HG03432 (cell line): ENCODE results near the gene PRR3.
"Not testable (repeated sequence)": the region's sequence is repeated elsewhere in the genome, so short reads cannot be mapped to it uniquely, and the experiment has no call there.

Experiments used
- ATAC-seq: cut with Tn5 transposase; IDR thresholded peaks from one replicate; pipeline ENCODE4 v1.9.1; 2021; ENCODE audit warnings: mild to moderate bottlenecking, moderate library complexity; ENCODE audit not compliant: unreplicated experiment

PRR3 gene

DNA sequence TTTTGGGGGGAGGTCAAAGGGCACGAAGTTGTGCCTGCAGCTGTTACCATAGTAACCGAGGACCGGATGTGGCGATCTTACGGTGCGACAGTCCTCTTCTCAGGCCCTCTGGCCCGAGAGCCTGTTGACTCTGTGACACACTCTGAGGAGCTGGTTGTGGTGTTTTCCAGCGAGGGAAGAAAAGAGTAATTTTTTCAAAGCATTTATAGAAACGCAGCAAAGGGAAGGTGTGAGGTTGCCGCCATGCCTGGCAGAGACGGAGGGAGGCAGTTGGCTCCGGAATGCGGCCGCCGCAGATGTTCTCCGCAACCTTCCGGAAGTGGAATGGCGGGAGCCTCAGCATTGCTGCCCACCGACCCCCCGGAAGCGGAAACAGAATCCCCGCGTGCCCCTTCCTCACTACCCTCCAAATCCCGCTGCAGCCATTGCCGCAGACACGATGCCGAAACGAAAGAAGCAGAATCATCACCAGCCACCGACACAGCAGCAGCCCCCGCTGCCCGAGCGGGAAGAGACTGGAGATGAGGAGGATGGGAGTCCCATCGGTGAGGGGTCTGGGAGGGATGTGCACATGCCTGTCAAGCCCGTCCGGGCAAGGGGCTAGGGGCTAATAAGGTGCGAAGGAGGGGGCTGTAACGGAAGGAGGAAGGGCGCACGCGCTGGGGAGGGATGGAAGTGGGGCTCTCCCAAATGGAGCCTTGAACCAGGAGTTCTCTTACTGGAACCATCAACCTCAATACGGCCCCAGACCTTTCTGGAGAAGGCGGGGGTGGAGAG, at the start of gene PRR3:
Gene PRR3, plus strand, starts transcription at position 390 of the 777 bp plus-strand sequence. Its CDS starts 50 bp downstream, at position 440.
- peak; percentile 61 for ATAC-seq

GRCh38 chr6:30507849-30508827, 49.0 kb upstream of the PRR3 start:
- ATAC-seq: no peak

- ATAC-seq: peak; percentile 54
Observed at GRCh38 chr6:30508890-30509736, 48.0 kb upstream of the PRR3 start.

DNA sequence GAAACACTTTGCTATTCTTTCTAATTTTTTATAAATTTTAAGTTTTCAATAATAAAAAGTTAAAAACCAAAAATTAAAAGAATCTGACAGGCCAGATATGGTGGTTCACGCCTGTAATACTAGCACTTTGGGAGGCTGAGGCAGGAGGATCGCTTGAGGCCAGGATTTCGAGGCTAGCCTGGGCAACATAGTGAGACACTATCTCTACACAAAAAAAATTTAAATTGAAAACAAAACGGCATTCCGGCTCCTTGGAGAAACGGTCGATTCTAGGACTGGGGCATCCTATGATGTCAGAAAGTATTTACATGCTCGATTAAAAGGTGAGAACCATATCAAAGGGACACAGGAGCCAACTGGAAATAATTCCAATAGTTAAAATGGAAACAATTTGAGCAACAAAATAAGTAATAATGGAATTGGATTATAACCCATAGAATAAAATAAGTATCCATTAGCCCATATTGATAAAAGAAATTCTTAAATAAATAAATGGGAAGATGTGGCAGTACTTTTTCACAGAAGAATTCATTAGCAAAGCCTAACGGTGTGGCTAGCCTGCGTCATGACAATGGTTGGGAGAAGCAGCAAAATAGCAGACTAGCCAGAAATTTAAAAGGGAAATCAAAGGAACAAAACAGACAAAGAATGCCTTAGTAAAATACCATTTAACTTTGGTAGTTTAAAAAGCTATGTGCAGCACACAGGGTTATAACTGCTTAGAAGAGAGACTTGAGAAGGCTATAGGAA, 46.5 kb upstream of the PRR3 start:
- ATAC-seq: no peak

- no peak for ATAC-seq
Observed at GRCh38 chr6:30511169-30511546, 45.9 kb upstream of the PRR3 start.

DNA sequence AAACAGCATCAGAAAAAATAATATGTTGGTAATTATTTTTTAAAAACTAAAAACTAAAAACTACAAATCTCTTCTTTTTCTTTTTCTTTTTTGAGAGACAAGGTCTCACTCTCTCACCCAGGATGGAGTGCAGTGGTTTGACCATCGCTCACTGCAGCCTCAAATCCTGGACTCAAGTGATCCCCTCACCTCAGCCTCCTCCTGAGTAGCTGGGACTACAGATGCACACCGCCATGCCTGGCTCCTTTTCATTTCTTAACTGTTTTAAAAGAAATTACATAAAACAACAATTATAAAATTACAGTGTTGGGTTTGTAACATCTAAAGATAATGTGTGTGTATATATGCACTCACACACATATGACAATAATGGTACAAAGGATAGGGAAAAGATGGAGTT, 43.6 kb upstream of the PRR3 start:
- no peak for ATAC-seq

DNA sequence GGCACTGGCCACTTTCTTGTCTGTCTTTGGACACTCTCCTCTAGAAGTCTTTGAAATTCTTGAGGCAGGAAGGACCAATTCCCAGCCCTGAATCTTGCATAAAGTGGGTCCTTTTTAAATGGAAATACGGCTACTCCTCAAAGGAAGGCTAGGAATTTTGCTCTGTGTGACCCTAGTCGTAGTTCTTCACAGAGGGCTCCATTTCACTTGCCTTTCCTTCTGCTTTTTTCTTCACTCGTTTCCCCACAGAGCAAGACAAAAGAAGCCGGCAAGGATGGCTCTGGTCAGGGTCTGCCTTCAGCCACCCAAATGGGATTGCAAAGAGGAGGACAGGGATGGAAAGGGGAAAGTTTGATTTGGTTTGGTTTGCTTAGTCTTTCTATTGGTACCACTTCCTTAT, 42.0 kb upstream of the PRR3 start:
- no peak for ATAC-seq

DNA sequence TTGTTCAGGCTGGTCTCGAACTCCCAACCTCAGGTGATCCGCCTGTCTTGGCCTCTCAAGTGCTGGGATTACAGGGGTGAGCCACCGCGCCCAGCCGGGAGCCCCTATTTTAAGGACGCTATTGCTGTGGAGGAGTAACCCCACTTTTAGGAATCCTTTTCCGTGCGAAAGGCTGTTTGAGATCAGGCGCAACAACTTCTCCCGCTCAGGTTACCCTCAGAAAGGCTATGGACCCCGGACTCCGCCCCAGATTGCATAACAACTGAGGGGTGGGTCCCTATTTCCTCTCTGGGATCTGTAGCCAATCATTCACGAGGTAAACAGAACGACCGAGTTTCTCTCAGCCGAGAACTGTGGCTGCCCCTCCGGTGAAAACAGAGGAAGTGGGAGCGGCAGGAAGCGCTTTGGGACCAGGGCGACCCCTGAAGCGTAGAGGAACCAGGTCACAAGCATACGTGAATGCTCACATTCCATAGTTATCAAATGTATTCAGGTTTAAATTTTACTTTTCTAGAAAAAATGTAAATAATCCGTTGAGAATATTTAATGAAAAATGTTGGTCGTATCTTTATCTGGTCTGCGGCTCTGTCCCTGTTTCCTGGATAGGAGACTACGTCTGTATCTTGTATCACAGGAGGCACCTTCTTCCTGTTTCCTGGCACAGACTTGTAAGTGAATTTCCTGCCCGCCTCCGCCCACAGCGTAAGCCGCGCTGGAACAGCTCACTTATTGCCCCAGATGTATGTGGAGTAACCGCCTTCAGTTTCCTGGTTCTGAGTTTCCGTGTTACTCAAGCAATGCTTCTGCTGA, 40.9 kb upstream of the PRR3 start:
- ATAC-seq: peak; percentile 75

GRCh38 chr6:30516754-30517076, 40.4 kb upstream of the PRR3 start:
- not testable (repeated sequence) for ATAC-seq

- not testable (repeated sequence) for ATAC-seq
Observed at GRCh38 chr6:30517767-30518504, 39.2 kb upstream of the PRR3 start.

- ATAC-seq: not testable (repeated sequence)
Observed at GRCh38 chr6:30518505-30519145, 38.5 kb upstream of the PRR3 start.

GRCh38 chr6:30520522-30520921, 36.6 kb upstream of the PRR3 start:
- ATAC-seq: no peak

DNA sequence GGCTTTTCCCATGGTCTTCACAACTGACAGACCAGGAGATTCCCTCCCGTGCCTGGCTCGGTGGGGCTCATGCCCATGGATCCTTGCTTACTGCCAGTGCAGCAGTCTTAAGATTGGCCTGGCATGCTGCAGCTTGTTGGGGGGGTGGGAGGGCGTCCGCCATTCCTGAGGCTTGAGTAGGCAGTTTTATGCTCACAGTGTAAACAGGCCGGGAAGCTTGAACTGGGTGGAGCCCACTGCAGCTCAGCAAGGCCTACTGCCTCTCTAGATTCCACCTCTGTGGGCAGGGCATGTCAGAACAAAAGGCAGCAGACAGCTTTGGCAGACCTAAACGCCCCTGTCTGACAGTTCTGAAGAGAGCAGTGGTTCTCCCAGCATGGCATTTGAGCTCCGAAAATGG, 36.0 kb upstream of the PRR3 start:
- not testable (repeated sequence) for ATAC-seq

- ATAC-seq: not testable (repeated sequence)
Observed at GRCh38 chr6:30521952-30522351, 35.1 kb upstream of the PRR3 start.

GRCh38 chr6:30526444-30526843, 30.7 kb upstream of the PRR3 start:
- ATAC-seq: not testable (repeated sequence)

DNA sequence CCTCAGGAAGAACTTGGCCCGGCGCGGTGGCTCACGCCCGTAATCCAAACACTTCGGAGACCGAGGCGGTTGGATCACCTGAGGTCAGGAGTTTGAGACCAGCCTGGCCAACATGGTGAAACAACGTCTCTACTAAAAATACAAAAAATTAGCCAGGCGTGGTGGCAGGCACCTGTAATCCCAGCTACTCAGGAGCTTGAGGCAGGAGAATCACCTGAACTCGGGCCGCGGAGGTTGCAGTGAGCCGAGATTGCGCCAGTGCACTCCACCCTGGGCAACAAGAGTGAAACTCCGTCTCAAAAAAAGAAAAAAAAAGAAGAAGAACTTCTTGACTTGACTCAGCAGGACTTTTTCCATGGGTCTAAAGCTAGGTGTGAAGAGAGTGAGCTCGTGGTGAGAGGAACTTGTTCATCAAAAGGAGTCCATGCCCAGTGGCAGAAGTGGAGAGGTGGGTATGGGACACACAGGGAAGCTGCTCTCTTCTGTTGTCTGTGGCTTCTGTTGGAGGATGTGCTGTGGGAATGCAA, 27.7 kb upstream of the PRR3 start:
- peak; percentile 32 for ATAC-seq

- no peak for ATAC-seq
Observed at GRCh38 chr6:30530014-30530413, 27.1 kb upstream of the PRR3 start.
